GM12878 (cell line): ENCODE data around the gene JRKL. TPM values are rescaled to one million over a fixed set of nuclear protein-coding genes. Genes with fewer than 3 reads are reported as not detected.

ENCODE experiments used
- ATAC-seq: fragments of 200-7000 bp; cut with Tn5 transposase; 3 replicates; pipeline ENCODE4 v1.9.1; 2020; ENCODE audit warnings: mild to moderate bottlenecking, moderate library complexity
- BruUV-seq: library from RNA; stranded (reverse); fragments of 400-500 nt; replicated peaks from 2 replicates; lab custom pipeline; 2021; lab: Mats Ljungman, UMichigan
- CTCF ChIA-PET: fragments of 300-600 bp; sonication (Branson Sonifier 250); formaldehyde crosslinking; extraction: SDS; loops from one replicate; lab custom pipeline; 2021; ENCODE audit warnings: inconsistent platforms; lab: Yijun Ruan, JAX
- POLR2A ChIA-PET: fragments of 350-600 bp; formaldehyde crosslinking; extraction: SDS; loops from one replicate; lab custom pipeline; 2021; ENCODE audit warnings: inconsistent platforms; lab: Charles Lee
- RAD21 ChIA-PET: fragments of 300-600 bp; sonication (Branson Sonifier 250); formaldehyde crosslinking; loops from one replicate; lab custom pipeline; 2023; ENCODE audit warnings: antibody characterized with exemption; ENCODE audit not compliant: unreplicated experiment; lab: Charles Lee
- SMC1A ChIA-PET: fragments of 300-600 bp; sonication (Branson Sonifier 250); formaldehyde crosslinking; loops from one replicate; lab custom pipeline; 2023; ENCODE audit not compliant: unreplicated experiment, uncharacterized antibody; lab: Charles Lee
- DNase-seq: peaks from one replicate; pipeline ENCODE4 v3.0.0-alpha.2; 2011; ENCODE audit warnings: low read depth, low spot score
- FAIRE-seq: peaks from 3 replicates; lab custom pipeline; 2011; peaks lifted over from hg19 to GRCh38; lab: Jason Lieb, UNC
- H2AFZ ChIP-seq: 2 replicates; pipeline ENCODE4 v1.6.0; 2011; ENCODE audit warnings: low read depth, low read length, control low read depth; ENCODE audit not compliant: control insufficient read depth
- H3K27ac ChIP-seq: 2 replicates; pipeline ENCODE4 v1.5.1; 2011; ENCODE audit warnings: control low read depth; ENCODE audit not compliant: control insufficient read depth, insufficient read depth
- H3K27me3 ChIP-seq, 2 experiments: replicated peaks in 1 of 2; 2 replicates each; pipeline versions ENCODE4 v1.6.0 to v1.6.1; 2011; ENCODE audit warnings: low read length in 1 of 2; ENCODE audit not compliant: control insufficient read depth in 2 of 2, insufficient read depth in 2 of 2
- H3K36me3 ChIP-seq, 2 experiments: 2 replicates each; pipeline ENCODE4 v1.5.1; 2011; ENCODE audit warnings: low read length in 1 of 2; ENCODE audit not compliant: control insufficient read depth in 2 of 2, insufficient read depth in 2 of 2
- H3K4me1 ChIP-seq: 2 replicates; pipeline ENCODE4 v1.6.1; 2011; ENCODE audit warnings: mild to moderate bottlenecking, low read length, moderate library complexity, mixed read lengths; ENCODE audit not compliant: control insufficient read depth, insufficient read depth
- H3K4me2 ChIP-seq: 2 replicates; pipeline ENCODE4 v1.6.0; 2011; ENCODE audit warnings: control low read depth; ENCODE audit not compliant: control insufficient read depth, insufficient read depth
- H3K4me3 ChIP-seq: fragments of 200-600 bp; sonication (generic); 2 replicates; pipeline ENCODE4 v1.5.1; 2016
- H3K79me2 ChIP-seq: 2 replicates; pipeline ENCODE4 v1.6.0; 2011; ENCODE audit warnings: low read length; ENCODE audit not compliant: control insufficient read depth, insufficient read depth
- H3K9ac ChIP-seq: 2 replicates; pipeline ENCODE4 v1.8.0; 2011; ENCODE audit warnings: low read length, control low read depth, mixed read lengths; ENCODE audit not compliant: control insufficient read depth, insufficient read depth
- H3K9me3 ChIP-seq: replicated peaks from 3 replicates; pipeline ENCODE4 v1.5.1; 2011; ENCODE audit warnings: mild to moderate bottlenecking, low read length; ENCODE audit not compliant: control insufficient read depth, insufficient read depth
- H4K20me1 ChIP-seq: 2 replicates; pipeline ENCODE4 v1.6.0; 2011; ENCODE audit not compliant: control insufficient read depth, insufficient read depth
- ATF7 ChIP-seq: fragments of 450-650 bp; IDR thresholded peaks from 2 replicates; pipeline ENCODE4 v1.6.1; 2016; ENCODE audit warnings: low read depth, mild to moderate bottlenecking
- BHLHE40 ChIP-seq, 2 experiments: fragments of 450-650 bp in 1 of 2; IDR thresholded peaks; 2 replicates each; pipeline ENCODE4 v1.6.1; 2011 to 2017; ENCODE audit warnings: low read depth in 2 of 2, borderline replicate concordance in 1 of 2, improper control_type of control experiment in 1 of 2, low read length in 1 of 2, mild to moderate bottlenecking in 1 of 2
- FOXK2 ChIP-seq: fragments of 450-650 bp; IDR thresholded peaks from 2 replicates; pipeline ENCODE4 v1.6.1; 2017; ENCODE audit warnings: mild to moderate bottlenecking, moderate library complexity
- GABPA ChIP-seq: IDR thresholded peaks from 2 replicates; pipeline ENCODE4 v1.6.1; 2014; ENCODE audit warnings: antibody characterized with exemption, low read depth, mild to moderate bottlenecking, inconsistent platforms
- GATAD2B ChIP-seq: fragments of 450-650 bp; conservative IDR thresholded peaks from 2 replicates; pipeline ENCODE4 v1.6.1; 2017; ENCODE audit warnings: low read depth, mild to moderate bottlenecking, moderate library complexity
- HCFC1 ChIP-seq: fragments of 150-350 bp; IDR thresholded peaks from 2 replicates; pipeline ENCODE4 v1.6.1; 2014; ENCODE audit warnings: low read length
- MAX ChIP-seq: IDR thresholded peaks from 2 replicates; pipeline ENCODE4 v1.6.1; 2012; ENCODE audit warnings: low read depth, low read length, improper control_type of control experiment
- MEF2A ChIP-seq: IDR thresholded peaks from 2 replicates; pipeline ENCODE4 v1.6.1; 2011; ENCODE audit warnings: low read depth, mild to moderate bottlenecking, low read length, moderate library complexity; ENCODE audit not compliant: insufficient read depth
- MTA2 ChIP-seq: fragments of 450-650 bp; IDR thresholded peaks from 2 replicates; pipeline ENCODE4 v1.6.1; 2016; ENCODE audit warnings: low read depth, mild to moderate bottlenecking, moderate library complexity
- MTA3 ChIP-seq: IDR thresholded peaks from 2 replicates; pipeline ENCODE4 v1.6.1; 2012; ENCODE audit warnings: low read length, inconsistent platforms, borderline replicate concordance
- NBN ChIP-seq: fragments of 450-650 bp; IDR thresholded peaks from 2 replicates; pipeline ENCODE4 v1.6.1; 2016
- POLR2A ChIP-seq: IDR thresholded peaks from 2 replicates; pipeline ENCODE4 v1.6.1; 2011; ENCODE audit warnings: low read depth, mild to moderate bottlenecking, low read length
- POU2F2 ChIP-seq: IDR thresholded peaks from 3 replicates; pipeline ENCODE4 v1.6.1; 2011; ENCODE audit warnings: low read depth, mild to moderate bottlenecking, low read length, borderline replicate concordance
- RAD51 ChIP-seq: fragments of 450-650 bp; IDR thresholded peaks from 2 replicates; pipeline ENCODE4 v1.6.1; 2016; ENCODE audit warnings: moderate library complexity, mild to moderate bottlenecking, inconsistent platforms
- RUNX3 ChIP-seq: IDR thresholded peaks from 2 replicates; pipeline ENCODE4 v1.6.1; 2012; ENCODE audit warnings: low read length, inconsistent platforms
- SMAD1 ChIP-seq: fragments of 450-650 bp; IDR thresholded peaks from 2 replicates; pipeline ENCODE4 v1.6.1; 2018; ENCODE audit warnings: mild to moderate bottlenecking, low read depth; ENCODE audit not compliant: partially characterized antibody
- SMARCA5 ChIP-seq: fragments of 450-650 bp; IDR thresholded peaks from 2 replicates; pipeline ENCODE4 v1.6.1; 2017; ENCODE audit warnings: mild to moderate bottlenecking
- SMC3 ChIP-seq: IDR thresholded peaks from 2 replicates; pipeline ENCODE4 v1.6.1; 2011; ENCODE audit warnings: low read length, improper control_type of control experiment, borderline replicate concordance
- TAF1 ChIP-seq: IDR thresholded peaks from 2 replicates; pipeline ENCODE4 v1.6.1; 2011; ENCODE audit warnings: mild to moderate bottlenecking, low read depth, low read length, borderline replicate concordance
- USF1 ChIP-seq: IDR thresholded peaks from 2 replicates; pipeline ENCODE4 v1.6.1; 2011; ENCODE audit warnings: borderline replicate concordance, low read depth, mild to moderate bottlenecking, moderate library complexity, mixed read lengths, low read length; ENCODE audit not compliant: insufficient read depth; ENCODE audit errors: extremely low read length
- WRNIP1 ChIP-seq: IDR thresholded peaks from 2 replicates; pipeline ENCODE4 v1.6.1; 2011; ENCODE audit warnings: low read depth, low read length, improper control_type of control experiment, borderline replicate concordance
- YY1 ChIP-seq: IDR thresholded peaks from 2 replicates; pipeline ENCODE4 v1.6.1; 2011; ENCODE audit warnings: low read depth, mild to moderate bottlenecking, low read length
- ZNF217 ChIP-seq: fragments of 450-650 bp; IDR thresholded peaks from 2 replicates; pipeline ENCODE4 v1.6.1; 2017; ENCODE audit warnings: antibody characterized with exemption, mild to moderate bottlenecking
- WGBS: methylation state at CpG from one replicate; pipeline ENCODE4 v1.1.6; 2016; ENCODE audit warnings: low lambda C conversion rate; ENCODE audit not compliant: insufficient replicate concordance, insufficient coverage; ENCODE audit errors: missing lambda C conversion rate; 5-methylcytosine and 5-hydroxymethylcytosine counted together
- in situ Hi-C: fragments of 300-500 bp; cut with MboI; formaldehyde crosslinking; loops from 9 replicates; pipeline ENCODE4 v1.14.3; 2018; ENCODE audit warnings: mixed read lengths
- intact Hi-C: fragments of 100-400 bp; cut with micrococcal nuclease; formaldehyde crosslinking; loops from one replicate; pipeline ENCODE4 v1.14.2; 2022; ENCODE audit not compliant: unreplicated experiment
- polyA plus RNA-seq, 11 experiments: library from polyadenylated mRNA; depleted of rRNA in 4 of 11; unstranded in 6 of 11; stranded (reverse) in 5 of 11; fragments of >200 nt; fragmentation: Nextera tagmentation in 4 of 11; fragmentation: Illumina TruSeq in 1 of 11; extraction: Ambion mirVana in 4 of 11; extraction: Trizol in 1 of 11; gene quantifications; 1 replicate in 1 of 11; 2 replicates in 10 of 11; pipeline versions ENCODE4 v1.2.1 to v1.2.3, GENCODE V29; 2011 to 2016; ENCODE audit warnings: inconsistent platforms in 2 of 11, missing spikeins in 2 of 11, low read depth in 1 of 11
- total RNA-seq, 4 experiments: library from RNA; depleted of rRNA in 3 of 4; stranded (reverse); fragments of >200 nt in 3 of 4; fragmentation: Illumina TruSeq in 1 of 4; extraction: Trizol in 1 of 4; gene quantifications; 2 replicates each; pipeline versions ENCODE4 v1.2.1 to v1.2.3, GENCODE V29; 2013 to 2021

The JRKL gene
- total and polyA plus RNA-seq, 10 of the 15 experiments (the other 5 are each of a cell fraction or from before 2014, with no cell fraction given): 3.8 to 12.4 (median 8.5) TPM

- no peak for TF ChIP-seq SMAD1
- TF ChIP-seq ATF7: no peak
- no peak for TF ChIP-seq POLR2A
- TF ChIP-seq GABPA: no peak
- no peak for TF ChIP-seq ZNF217
Measured at GRCh38 chr11:96340555-96340885, 49.3 kb upstream of the JRKL start (continued).

GRCh38 chr11:96341211-96342013 lies 48.4 kb upstream of the JRKL start:
- ChIA-PET RAD21 (interaction anchor here (0.7 to 11.4 kb wide), 36 partner anchors 16 to 1187 kb away, joined by 3 to 213 read pairs (median 12); partner anchors contain the start of genes CCDC82 and JRKL), POLR2A (interaction anchor here (0.6 to 5.7 kb wide), 11 partner anchors 9 to 448 kb away, joined by 3 to 43 read pairs (median 4); partner anchors contain the start of genes CCDC82 and JRKL), CTCF (interaction anchor here (0.8 to 11.4 kb wide), 39 partner anchors 10 to 506 kb away, joined by 3 to 256 read pairs (median 8); partner anchors contain the start of genes CCDC82 and JRKL), SMC1A (interaction anchor here (0.8 to 11.9 kb wide), 43 partner anchors 9 to 505 kb away, joined by 3 to 189 read pairs (median 8); partner anchors contain the start of genes CCDC82 and JRKL)
- H3K4me2 ChIP-seq: peak overlapping the region; percentile 85
- no peaks in the 10 kb centered on the region for H3K36me3 ChIP-seq
- peak overlapping the region; percentile 100 for H3K4me3 ChIP-seq
- 2% methylated on average over 26 of the region's 26 CpGs for WGBS
- no TSS peak for BruUV-seq
- peak; percentile 66 for ATAC-seq
- H4K20me1 ChIP-seq: no peaks in the 10 kb centered on the region
- H3K9me3 ChIP-seq: no peaks in the 10 kb centered on the region; the same call in 1 of the 3 replicates
- H2AFZ ChIP-seq: peak overlapping the region; percentile 56
- peaks cover 12% of the 10 kb centered on the region for H3K4me1 ChIP-seq
- in situ Hi-C loops (loop anchor here (5.0 kb wide), 1 partner anchor 284 kb away; no protein-coding TSS in a partner anchor), intact Hi-C loops (loop anchor here (1.0 to 5.0 kb wide), 8 partner anchors 47 to 419 kb away; partner anchors contain the start of genes CCDC82 and MTMR2)
- H3K27me3 ChIP-seq: no peaks in the 10 kb centered on the region
- H3K27ac ChIP-seq: peak overlapping the region; percentile 80
- peak overlapping the region; percentile 66 for H3K9ac ChIP-seq
- no peak for FAIRE-seq
- no peak for DNase-seq
- peaks cover 66% of the 10 kb centered on the region for H3K79me2 ChIP-seq
- 0 out of 2 replicates have a peak, but pooled peaks have one; percentile 52 for TF ChIP-seq NBN
- TF ChIP-seq SMARCA5: peak; percentile 49; the same call in 1 of the 2 replicates
- TF ChIP-seq FOXK2: no peak
- TF ChIP-seq SMC3: 0 out of 2 replicates have a peak, but pooled peaks have one; percentile 14
- no peak for TF ChIP-seq WRNIP1
- peak; percentile 51 for TF ChIP-seq YY1
- 0 out of 2 replicates have a peak, but pooled peaks have one; percentile 10 for TF ChIP-seq MAX
- TF ChIP-seq MTA3: peak; percentile 35; the same call in 1 of the 2 replicates
- peak; percentile 69; the same call in 1 of the 2 replicates for TF ChIP-seq TAF1
- peak; percentile 27; the same call in 1 of the 2 replicates for TF ChIP-seq HCFC1
- peak; percentile 42; the same call in 1 of the 3 replicates for TF ChIP-seq POU2F2
- peak; percentile 73 for TF ChIP-seq RUNX3
- TF ChIP-seq MTA2: no peak
- TF ChIP-seq BHLHE40 (IDR thresholded peaks at IDR 0.05; ENCODE audit: borderline replicate concordance in 1 of 2, low read depth in 2 of 2, low read length in 1 of 2): peak in 1 of 2 experiments; percentile 30; a peak in 1 of 4 replicates
- peak; percentile 12 for TF ChIP-seq USF1
- peak; percentile 21; the same call in 1 of the 2 replicates for TF ChIP-seq GATAD2B
- peak; percentile 42; the same call in 1 of the 2 replicates for TF ChIP-seq MEF2A
- TF ChIP-seq RAD51: peak; percentile 65; the same call in 1 of the 2 replicates
